Measurements from ENCODE around the gene KLHL29. TPM values are rescaled to one million over a fixed set of nuclear protein-coding genes. Genes with fewer than 3 reads are reported as not detected.
A peak's percentile ranks its signal among the peaks of the same experiment; 100 is the strongest.

KLHL29 gene
- total RNA-seq, 2 experiments from 2014 or later: 2.5 to 2.7 TPM

GRCh38 chr2:23434721-23435121 lies 49.7 kb downstream of the KLHL29 start:
- Mint-ChIP-seq H3K4me1 (ENCODE audit: low read depth) (peaks cover 15% of the 10 kb centered on the region), H3K36me3 (ENCODE audit: low read depth) (no peaks in the 10 kb centered on the region), H3K9me3 (no peaks in the 10 kb centered on the region), H3K4me3 (no peak overlapping the region), H3K27me3 (peaks cover 33% of the 10 kb centered on the region), H3K27ac (no peak overlapping the region)
- Histone ChIP-seq H3K4me3 (ENCODE audit: low read length) (no peak overlapping the region), H3K27me3 (ENCODE audit: control insufficient read depth in 1 of 2, insufficient read depth in 2 of 2, low read length in 2 of 2) (peaks cover 0 to 7% of the 10 kb centered on the region in 2 experiments), H3K36me3 (ENCODE audit: insufficient read depth, low read length) (no peaks in the 10 kb centered on the region), H3K4me1 (ENCODE audit: insufficient read depth, low read length) (peaks cover 5% of the 10 kb centered on the region), H3K27ac (ENCODE audit: low read depth in 1 of 2, low read length in 2 of 2) (no peak overlapping the region), H3K9me3 (ENCODE audit: control insufficient read depth in 1 of 2, insufficient read depth in 1 of 2, low read length in 2 of 2) (peaks cover 0 to 4% of the 10 kb centered on the region in 2 experiments)
- intact Hi-C loops (cut with DNase I, micrococcal nuclease): no loop called here
- no peak for DNase-seq
- CTCF ChIA-PET: no interaction called here
- POLR2A ChIA-PET: no interaction called here
- no peak for ATAC-seq (ENCODE audit: poor library complexity)
- no peak for TF ChIP-seq CTCF (IDR thresholded peaks at IDR 0.05)

- CTCF ChIA-PET: interaction anchor here (1.0 kb wide), 1 partner anchor 18 kb away, joined by 3 read pairs; no protein-coding TSS in a partner anchor
- ATAC-seq (ENCODE audit: poor library complexity) (no peak), DNase-seq (no peak)
- Histone ChIP-seq H3K27me3 (ENCODE audit: control insufficient read depth in 1 of 2, insufficient read depth in 2 of 2, low read length in 2 of 2) (peaks cover 0 to 7% of the 10 kb centered on the region in 2 experiments), H3K4me3 (ENCODE audit: low read length) (no peak overlapping the region), H3K36me3 (ENCODE audit: insufficient read depth, low read length) (no peaks in the 10 kb centered on the region), H3K27ac (ENCODE audit: low read depth in 1 of 2, low read length in 2 of 2) (no peak overlapping the region), H3K9me3 (ENCODE audit: control insufficient read depth in 1 of 2, insufficient read depth in 1 of 2, low read length in 2 of 2) (peaks cover 0 to 4% of the 10 kb centered on the region in 2 experiments), H3K4me1 (ENCODE audit: insufficient read depth, low read length) (peaks cover 5% of the 10 kb centered on the region)
- no peaks in the 10 kb centered on the region for H3K9me3 Mint-ChIP-seq
- H3K27me3 Mint-ChIP-seq: peaks cover 33% of the 10 kb centered on the region
- peaks cover 15% of the 10 kb centered on the region for H3K4me1 Mint-ChIP-seq (ENCODE audit: low read depth)
- POLR2A ChIA-PET: interaction anchor here (1.0 kb wide), 1 partner anchor 32 kb away, joined by 3 read pairs; no protein-coding TSS in a partner anchor
- H3K27ac Mint-ChIP-seq: no peak overlapping the region
- intact Hi-C loops (cut with DNase I, micrococcal nuclease): no loop called here
- H3K4me3 Mint-ChIP-seq: no peak overlapping the region
- no peaks in the 10 kb centered on the region for H3K36me3 Mint-ChIP-seq (ENCODE audit: low read depth)
- no peak for TF ChIP-seq CTCF (IDR thresholded peaks at IDR 0.05)
These were observed 50.5 kb downstream of the KLHL29 start for GRCh38 chr2:23435250-23436035.

- TF ChIP-seq CTCF (IDR thresholded peaks at IDR 0.05): no peak
- H3K27ac Mint-ChIP-seq: no peak overlapping the region
- no peak overlapping the region for H3K4me3 Mint-ChIP-seq
- peak; percentile 77 for ATAC-seq (ENCODE audit: poor library complexity)
- H3K27me3 ChIP-seq (ENCODE audit: control insufficient read depth in 1 of 2, insufficient read depth in 2 of 2, low read length in 2 of 2): peaks cover 0 to 7% of the 10 kb centered on the region in 2 experiments
- peaks cover 15% of the 10 kb centered on the region for H3K4me1 Mint-ChIP-seq (ENCODE audit: low read depth)
- H3K9me3 ChIP-seq (ENCODE audit: control insufficient read depth in 1 of 2, insufficient read depth in 1 of 2, low read length in 2 of 2): peaks cover 0 to under 1% of the 10 kb centered on the region in 2 experiments
- H3K27me3 Mint-ChIP-seq: peaks cover 33% of the 10 kb centered on the region
- H3K4me1 ChIP-seq (ENCODE audit: insufficient read depth, low read length): peaks cover 5% of the 10 kb centered on the region
- no peak overlapping the region for H3K27ac ChIP-seq (ENCODE audit: low read depth in 1 of 2, low read length in 2 of 2)
- CTCF ChIA-PET: interaction anchor here (1.0 kb wide), 1 partner anchor 17 kb away, joined by 3 read pairs; no protein-coding TSS in a partner anchor
- H3K4me3 ChIP-seq (ENCODE audit: low read length): no peak overlapping the region
- H3K36me3 Mint-ChIP-seq (ENCODE audit: low read depth): no peaks in the 10 kb centered on the region
- DNase-seq: peak in 7 of 14 experiments; percentile 6 to 48 (median 10)
- POLR2A ChIA-PET: interaction anchor here (1.0 kb wide), 1 partner anchor 33 kb away, joined by 3 read pairs; no protein-coding TSS in a partner anchor
- H3K9me3 Mint-ChIP-seq: peaks cover under 1% of the 10 kb centered on the region
- intact Hi-C loops (cut with DNase I, micrococcal nuclease): no loop called here
- no peaks in the 10 kb centered on the region for H3K36me3 ChIP-seq (ENCODE audit: insufficient read depth, low read length)
These were observed 51.5 kb downstream of the KLHL29 start for GRCh38 chr2:23436346-23437098.
